Measurements from ENCODE around the gene TLR8.

TLR8 gene

DNA sequence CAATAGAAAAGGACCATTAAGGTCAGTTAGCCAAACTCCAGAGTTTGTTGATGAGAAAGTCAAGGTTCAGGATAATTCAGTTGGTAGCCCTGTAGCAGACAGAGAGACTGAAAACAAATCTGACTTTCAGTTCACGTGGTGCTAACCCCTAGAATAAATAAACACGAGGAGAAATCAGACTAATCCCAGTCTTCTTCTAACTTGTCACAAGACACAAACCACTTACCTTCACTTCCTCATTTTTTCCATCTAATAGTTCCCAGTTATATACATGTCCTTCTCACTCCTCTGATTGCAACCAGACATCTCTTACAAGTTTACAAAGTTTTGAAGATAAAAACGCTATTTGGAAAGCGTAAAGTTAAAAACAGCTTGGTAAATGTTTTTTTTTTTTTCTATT is 31.8 kb upstream of the TLR8 start:
- H4K20me1 ChIP-seq: peaks cover 0 to 12% (median 0%) of the 10 kb centered on the region in 11 experiments; a peak in 4 of 22 replicates
- no peak for TF ChIP-seq Cebpa-rat (IDR thresholded peaks at IDR 0.05)
- H3K36me3 ChIP-seq: peaks cover 0 to 34% (median 0%) of the 10 kb centered on the region in 11 experiments; a peak in 3 of 22 replicates
- H3K4me2 ChIP-seq: peak overlapping the region in 6 of 11 experiments; percentile 16 to 82 (median 61); a peak in 9 of 22 replicates
- H3K9me3 ChIP-seq (replicated peaks in 1 of 11): peaks cover 0 to 14% (median 0%) of the 10 kb centered on the region in 11 experiments; a peak in 3 of 22 replicates
- peak overlapping the region in 6 of 11 experiments; percentile 37 to 67 (median 56); a peak in 9 of 22 replicates for H3K27ac ChIP-seq
- H3K4me3 ChIP-seq: no peak overlapping the region
- peak overlapping the region in 3 of 11 experiments; percentile 16 to 65 (median 42); a peak in 2 of 22 replicates for H3K9ac ChIP-seq
- H3K27me3 ChIP-seq: peaks cover 95 to 100% (median 99%) of the 10 kb centered on the region in 11 experiments
- H3K4me1 ChIP-seq: peaks cover 0 to 66% (median 14%) of the 10 kb centered on the region in 10 experiments; a peak in 12 of 20 replicates

DNA sequence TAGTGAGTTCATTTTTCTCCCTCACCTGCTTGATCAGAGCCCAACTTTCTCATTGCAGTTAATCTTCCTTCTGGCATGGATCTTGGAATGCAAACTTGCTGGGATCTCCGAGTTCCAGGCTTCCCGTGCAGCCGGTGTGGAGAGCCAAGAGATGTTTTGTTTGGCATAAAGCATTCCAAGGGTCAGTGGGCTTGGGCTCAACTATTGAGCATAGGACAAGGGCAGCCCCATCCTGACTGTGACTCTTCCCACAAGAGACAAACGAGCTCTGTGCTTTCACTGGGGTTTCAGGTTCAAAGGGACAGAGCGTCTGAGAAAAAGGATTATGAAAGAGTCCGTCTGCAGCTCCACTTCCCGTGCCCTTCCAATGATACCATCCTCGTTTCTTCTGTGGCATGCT is 29.0 kb upstream of the TLR8 start:
- H4K20me1 ChIP-seq: peaks cover 0 to 8% (median 0%) of the 10 kb centered on the region in 11 experiments; a peak in 4 of 22 replicates
- peaks cover 90 to 98% (median 96%) of the 10 kb centered on the region in 11 experiments for H3K27me3 ChIP-seq
- TF ChIP-seq Cebpa-rat (IDR thresholded peaks at IDR 0.05): no peak
- H3K36me3 ChIP-seq: peaks cover 0 to 48% (median 0%) of the 10 kb centered on the region in 11 experiments; a peak in 3 of 22 replicates
- no peak overlapping the region for H3K9ac ChIP-seq
- H3K4me1 ChIP-seq: peaks cover 0 to 53% (median 10%) of the 10 kb centered on the region in 10 experiments; a peak in 10 of 20 replicates
- no peak overlapping the region for H3K4me3 ChIP-seq
- H3K9me3 ChIP-seq (replicated peaks in 1 of 11): 0 out of 22 replicates have a peak, but pooled peaks cover 0 to 6% (median 0%) of the 10 kb centered on the region in 11 experiments
- no peak overlapping the region for H3K27ac ChIP-seq
- no peak overlapping the region for H3K4me2 ChIP-seq

DNA sequence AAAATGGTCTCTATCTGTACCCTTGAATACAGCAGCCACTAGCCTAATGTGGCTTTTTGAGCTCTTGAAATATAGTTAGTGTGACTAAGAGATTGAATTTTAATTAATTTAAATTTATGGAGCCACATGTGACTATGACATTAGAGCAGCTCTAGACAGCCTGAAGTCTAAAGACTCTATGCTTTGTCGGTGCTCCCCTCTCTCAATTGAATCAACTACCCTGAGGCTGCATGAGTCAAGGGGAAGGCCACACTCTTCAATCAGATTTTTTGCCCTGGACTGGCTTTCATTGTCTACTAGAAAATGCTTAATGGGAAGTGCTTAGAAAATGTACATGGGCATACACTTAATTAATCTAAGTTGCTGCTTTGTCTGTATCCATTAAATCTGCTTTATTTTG is 27.9 kb upstream of the TLR8 start:
- no peak overlapping the region for H3K4me3 ChIP-seq
- no peak overlapping the region for H3K27ac ChIP-seq
- no peaks in the 10 kb centered on the region; a peak in 4 of 22 replicates for H4K20me1 ChIP-seq
- H3K4me2 ChIP-seq: no peak overlapping the region
- no peak for TF ChIP-seq Cebpa-rat (IDR thresholded peaks at IDR 0.05)
- H3K27me3 ChIP-seq: peaks cover 90 to 98% (median 96%) of the 10 kb centered on the region in 11 experiments
- peaks cover 0 to 9% (median 0%) of the 10 kb centered on the region in 11 experiments; a peak in 1 of 22 replicates for H3K9me3 ChIP-seq (replicated peaks in 1 of 11)
- H3K4me1 ChIP-seq: peaks cover 0 to 46% (median 10%) of the 10 kb centered on the region in 10 experiments; a peak in 10 of 20 replicates
- H3K9ac ChIP-seq: no peak overlapping the region
- peaks cover 0 to 52% (median 0%) of the 10 kb centered on the region in 11 experiments; a peak in 3 of 22 replicates for H3K36me3 ChIP-seq

DNA sequence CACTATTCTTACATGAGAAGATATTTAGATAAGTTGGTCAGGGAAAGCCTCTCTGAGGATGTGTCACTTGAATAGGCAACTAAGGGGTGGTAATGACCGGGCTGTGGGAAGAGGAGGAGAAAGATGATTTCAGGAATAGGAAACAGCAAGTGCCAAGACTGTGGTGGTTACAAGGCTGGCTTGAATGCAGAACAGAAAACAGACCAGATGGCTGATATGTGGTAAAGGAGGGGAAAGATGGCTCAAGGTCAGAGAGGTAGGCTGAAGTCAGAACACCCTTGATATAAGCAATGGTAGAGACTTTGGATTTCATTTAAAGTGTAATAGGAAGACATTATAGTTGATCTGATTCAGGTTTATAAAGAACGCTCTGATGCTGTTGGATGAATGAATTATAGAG is 24.5 kb upstream of the TLR8 start:
- peaks cover 90 to 98% (median 97%) of the 10 kb centered on the region in 11 experiments for H3K27me3 ChIP-seq
- peaks cover 0 to 5% (median 0%) of the 10 kb centered on the region in 11 experiments; a peak in 3 of 22 replicates for H4K20me1 ChIP-seq

DNA sequence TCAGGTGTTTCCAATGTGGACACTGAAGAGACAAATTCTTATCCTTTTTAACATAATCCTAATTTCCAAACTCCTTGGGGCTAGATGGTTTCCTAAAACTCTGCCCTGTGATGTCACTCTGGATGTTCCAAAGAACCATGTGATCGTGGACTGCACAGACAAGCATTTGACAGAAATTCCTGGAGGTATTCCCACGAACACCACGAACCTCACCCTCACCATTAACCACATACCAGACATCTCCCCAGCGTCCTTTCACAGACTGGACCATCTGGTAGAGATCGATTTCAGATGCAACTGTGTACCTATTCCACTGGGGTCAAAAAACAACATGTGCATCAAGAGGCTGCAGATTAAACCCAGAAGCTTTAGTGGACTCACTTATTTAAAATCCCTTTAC is 20.9 kb upstream of the TLR8 start:
- no peak overlapping the region for H3K4me3 ChIP-seq
- no peak overlapping the region for H3K4me2 ChIP-seq
- peaks cover 92 to 98% (median 97%) of the 10 kb centered on the region in 11 experiments for H3K27me3 ChIP-seq
- TF ChIP-seq Cebpa-rat (IDR thresholded peaks at IDR 0.05): no peak
- H3K9ac ChIP-seq: no peak overlapping the region
- peaks cover 0 to 71% (median 0%) of the 10 kb centered on the region in 11 experiments; a peak in 8 of 22 replicates for H3K36me3 ChIP-seq
- H3K27ac ChIP-seq: no peak overlapping the region
- H4K20me1 ChIP-seq: peaks cover 0 to 5% (median 0%) of the 10 kb centered on the region in 11 experiments; a peak in 2 of 22 replicates
- peaks cover 5 to 54% (median 11%) of the 10 kb centered on the region in 11 experiments; a peak in 15 of 22 replicates for H3K9me3 ChIP-seq (replicated peaks in 1 of 11)
- H3K4me1 ChIP-seq: peaks cover 1 to 38% (median 13%) of the 10 kb centered on the region in 10 experiments

More for the DNA sequence above, 24.5 kb upstream of the TLR8 start:
- no peak for TF ChIP-seq Cebpa-rat (IDR thresholded peaks at IDR 0.05)
- no peak overlapping the region for H3K4me3 ChIP-seq
- H3K4me1 ChIP-seq: peaks cover 0 to 26% (median 4%) of the 10 kb centered on the region in 10 experiments; a peak in 6 of 20 replicates
- H3K36me3 ChIP-seq: peaks cover 0 to 85% (median 0%) of the 10 kb centered on the region in 11 experiments; a peak in 7 of 22 replicates
- H3K27ac ChIP-seq: peak overlapping the region in 2 of 11 experiments; percentile 3 to 6; a peak in 2 of 22 replicates
- H3K9ac ChIP-seq: no peak overlapping the region
- H3K9me3 ChIP-seq (replicated peaks in 1 of 11): peaks cover 0 to 26% (median 0%) of the 10 kb centered on the region in 11 experiments; a peak in 4 of 22 replicates
- peak overlapping the region in 4 of 11 experiments; percentile 11 to 16 (median 14); a peak in 2 of 22 replicates for H3K4me2 ChIP-seq

DNA sequence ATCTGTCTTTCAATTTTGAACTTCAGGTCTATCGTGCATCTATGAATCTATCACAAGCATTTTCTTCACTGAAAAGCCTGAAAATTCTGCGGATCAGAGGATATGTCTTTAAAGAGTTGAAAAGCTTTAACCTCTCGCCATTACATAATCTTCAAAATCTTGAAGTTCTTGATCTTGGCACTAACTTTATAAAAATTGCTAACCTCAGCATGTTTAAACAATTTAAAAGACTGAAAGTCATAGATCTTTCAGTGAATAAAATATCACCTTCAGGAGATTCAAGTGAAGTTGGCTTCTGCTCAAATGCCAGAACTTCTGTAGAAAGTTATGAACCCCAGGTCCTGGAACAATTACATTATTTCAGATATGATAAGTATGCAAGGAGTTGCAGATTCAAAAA is 19.9 kb upstream of the TLR8 start:
- H3K4me1 ChIP-seq: peaks cover 12 to 47% (median 23%) of the 10 kb centered on the region in 10 experiments
- peaks cover 5 to 54% (median 11%) of the 10 kb centered on the region in 11 experiments; a peak in 15 of 22 replicates for H3K9me3 ChIP-seq (replicated peaks in 1 of 11)
- TF ChIP-seq Cebpa-rat (IDR thresholded peaks at IDR 0.05): no peak
- no peak overlapping the region for H3K9ac ChIP-seq
- peaks cover 0 to 5% (median 0%) of the 10 kb centered on the region in 11 experiments; a peak in 2 of 22 replicates for H4K20me1 ChIP-seq
- peaks cover 98 to 100% (median 100%) of the 10 kb centered on the region in 11 experiments for H3K27me3 ChIP-seq
- H3K36me3 ChIP-seq: peaks cover 0 to 68% (median 0%) of the 10 kb centered on the region in 11 experiments; a peak in 8 of 22 replicates
- no peak overlapping the region for H3K4me3 ChIP-seq
- no peak overlapping the region for H3K27ac ChIP-seq
- no peak overlapping the region for H3K4me2 ChIP-seq

DNA sequence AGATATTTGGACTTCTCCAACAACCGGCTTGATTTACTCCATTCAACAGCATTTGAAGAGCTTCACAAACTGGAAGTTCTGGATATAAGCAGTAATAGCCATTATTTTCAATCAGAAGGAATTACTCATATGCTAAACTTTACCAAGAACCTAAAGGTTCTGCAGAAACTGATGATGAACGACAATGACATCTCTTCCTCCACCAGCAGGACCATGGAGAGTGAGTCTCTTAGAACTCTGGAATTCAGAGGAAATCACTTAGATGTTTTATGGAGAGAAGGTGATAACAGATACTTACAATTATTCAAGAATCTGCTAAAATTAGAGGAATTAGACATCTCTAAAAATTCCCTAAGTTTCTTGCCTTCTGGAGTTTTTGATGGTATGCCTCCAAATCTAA is 19.3 kb upstream of the TLR8 start:
- no peak overlapping the region for H3K9ac ChIP-seq
- H3K27me3 ChIP-seq: peaks cover 98 to 100% (median 100%) of the 10 kb centered on the region in 11 experiments
- peaks cover 0 to 65% (median 0%) of the 10 kb centered on the region in 11 experiments; a peak in 8 of 22 replicates for H3K36me3 ChIP-seq
- TF ChIP-seq Cebpa-rat (IDR thresholded peaks at IDR 0.05): no peak
- H3K4me1 ChIP-seq: peaks cover 18 to 47% (median 27%) of the 10 kb centered on the region in 10 experiments
- peaks cover 0 to 5% (median 0%) of the 10 kb centered on the region in 11 experiments; a peak in 2 of 22 replicates for H4K20me1 ChIP-seq
- peaks cover 5 to 54% (median 11%) of the 10 kb centered on the region in 11 experiments; a peak in 15 of 22 replicates for H3K9me3 ChIP-seq (replicated peaks in 1 of 11)
- no peak overlapping the region for H3K4me2 ChIP-seq
- no peak overlapping the region for H3K4me3 ChIP-seq
- no peak overlapping the region for H3K27ac ChIP-seq

DNA sequence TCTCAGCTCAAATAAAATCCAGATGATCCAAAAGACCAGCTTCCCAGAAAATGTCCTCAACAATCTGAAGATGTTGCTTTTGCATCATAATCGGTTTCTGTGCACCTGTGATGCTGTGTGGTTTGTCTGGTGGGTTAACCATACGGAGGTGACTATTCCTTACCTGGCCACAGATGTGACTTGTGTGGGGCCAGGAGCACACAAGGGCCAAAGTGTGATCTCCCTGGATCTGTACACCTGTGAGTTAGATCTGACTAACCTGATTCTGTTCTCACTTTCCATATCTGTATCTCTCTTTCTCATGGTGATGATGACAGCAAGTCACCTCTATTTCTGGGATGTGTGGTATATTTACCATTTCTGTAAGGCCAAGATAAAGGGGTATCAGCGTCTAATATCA is 18.7 kb upstream of the TLR8 start:
- H3K27me3 ChIP-seq: peaks cover 98 to 100% (median 100%) of the 10 kb centered on the region in 11 experiments
- H3K36me3 ChIP-seq: peaks cover 0 to 59% (median 0%) of the 10 kb centered on the region in 11 experiments; a peak in 8 of 22 replicates
- no peak overlapping the region for H3K9ac ChIP-seq
- peaks cover 0 to 5% (median 0%) of the 10 kb centered on the region in 11 experiments; a peak in 1 of 22 replicates for H4K20me1 ChIP-seq
- peaks cover 24 to 48% (median 32%) of the 10 kb centered on the region in 10 experiments for H3K4me1 ChIP-seq
- no peak overlapping the region for H3K4me2 ChIP-seq
- no peak overlapping the region for H3K4me3 ChIP-seq
- no peak for TF ChIP-seq Cebpa-rat (IDR thresholded peaks at IDR 0.05)
- H3K27ac ChIP-seq: no peak overlapping the region
- H3K9me3 ChIP-seq (replicated peaks in 1 of 11): peaks cover 5 to 54% (median 11%) of the 10 kb centered on the region in 11 experiments; a peak in 15 of 22 replicates

Data from BLaER1 treated with 17β-estradiol and CSF1 and Interleukin-3, amounts not matched to agents 10 nM and 100 nM (cell line).